HEK293 (cell line): Measurements from ENCODE around the gene CDH5.

Experiments used
- CTCF ChIA-PET: fragments of 350-600 bp; formaldehyde crosslinking; extraction: SDS; loops from one replicate; lab custom pipeline; 2021; ENCODE audit warnings: antibody characterized with exemption; lab: Yijun Ruan, JAX
- POLR2A ChIA-PET: fragments of 300-600 bp; formaldehyde crosslinking; extraction: SDS; loops from one replicate; lab custom pipeline; 2020; ENCODE audit warnings: antibody characterized with exemption, inconsistent platforms; lab: Yijun Ruan, JAX
- H3K27ac ChIP-seq: fragments of 200-500 bp; sonication (Bioruptor generic); 2 replicates; pipeline ENCODE4 v1.5.1; 2014; ENCODE audit warnings: low read depth, low read length, control low read depth, inconsistent platforms; ENCODE audit errors: extremely low read depth
- H3K36me3 ChIP-seq, 2 experiments: fragments of 200-500 bp in 1 of 2; sonication (Bioruptor generic) in 1 of 2; 1 replicate in 1 of 2; 2 replicates in 1 of 2; pipeline ENCODE4 v1.5.1; 2014 to 2017; ENCODE audit warnings: inconsistent platforms in 2 of 2, low read length in 2 of 2; ENCODE audit not compliant: control insufficient read depth in 2 of 2, insufficient read depth in 1 of 2
- H3K4me1 ChIP-seq: fragments of 200-500 bp; sonication (Bioruptor generic); 2 replicates; pipeline ENCODE4 v1.5.1; 2014; ENCODE audit warnings: mild to moderate bottlenecking, low read length, inconsistent platforms; ENCODE audit not compliant: control insufficient read depth, insufficient read depth
- H3K4me3 ChIP-seq: 2 replicates; pipeline ENCODE4 v1.5.1; 2011; ENCODE audit warnings: low read depth, mild to moderate bottlenecking, control low read depth, low read length, moderate library complexity
- H3K9me3 ChIP-seq: fragments of 200-500 bp; sonication (Bioruptor generic); 2 replicates; pipeline ENCODE4 v1.5.1; 2014; ENCODE audit warnings: low read depth, low read length, inconsistent platforms; ENCODE audit not compliant: control insufficient read depth, insufficient read depth
- GLIS2 ChIP-seq: fragments of 450-650 bp; formaldehyde crosslinking; IDR thresholded peaks from 2 replicates; pipeline ENCODE4 v1.5.1; 2016; ENCODE audit warnings: missing biosample characterization, missing genetic modification characterization
- HOXC10 ChIP-seq: sonication (generic); formaldehyde crosslinking; IDR thresholded peaks from 2 replicates; pipeline ENCODE4 v1.8.1; 2023; ENCODE audit warnings: mild to moderate bottlenecking, missing genetic modification reagents
- OVOL3 ChIP-seq: fragments of 450-650 bp; formaldehyde crosslinking; IDR thresholded peaks from 2 replicates; pipeline ENCODE4 v1.5.1; 2016; ENCODE audit warnings: missing biosample characterization, missing genetic modification characterization
- PRDM1 ChIP-seq: fragments of 450-650 bp; formaldehyde crosslinking; IDR thresholded peaks from 2 replicates; pipeline ENCODE4; 2016; ENCODE audit warnings: missing biosample characterization, missing genetic modification characterization
- ZBTB44 ChIP-seq: fragments of 450-650 bp; IDR thresholded peaks from 2 replicates; pipeline ENCODE4 v1.5.1; 2018; ENCODE audit warnings: missing biosample characterization, mild to moderate bottlenecking, missing genetic modification characterization
- ZFP37 ChIP-seq: fragments of 450-650 bp; formaldehyde crosslinking; IDR thresholded peaks from 2 replicates; pipeline ENCODE4 v1.5.1; 2016; ENCODE audit warnings: missing biosample characterization, missing genetic modification characterization
- ZNF239 ChIP-seq: fragments of 450-650 bp; formaldehyde crosslinking; IDR thresholded peaks from 2 replicates; pipeline ENCODE4 v1.5.1; 2016; ENCODE audit warnings: missing biosample characterization, missing genetic modification characterization
- ZNF248 ChIP-seq: fragments of 450-650 bp; formaldehyde crosslinking; IDR thresholded peaks from 2 replicates; pipeline ENCODE4 v1.5.1; 2017; ENCODE audit warnings: missing biosample characterization, missing genetic modification characterization
- ZNF266 ChIP-seq: fragments of 450-650 bp; formaldehyde crosslinking; IDR thresholded peaks from 2 replicates; pipeline ENCODE4 v1.5.1; 2016; ENCODE audit warnings: missing biosample characterization, missing genetic modification characterization, low read depth
- ZNF394 ChIP-seq: fragments of 450-650 bp; formaldehyde crosslinking; IDR thresholded peaks from 2 replicates; pipeline ENCODE4 v1.5.1; 2016; ENCODE audit warnings: missing biosample characterization, missing genetic modification characterization, mild to moderate bottlenecking, moderate library complexity, borderline replicate concordance
- ZNF404 ChIP-seq: fragments of 450-650 bp; formaldehyde crosslinking; IDR thresholded peaks from 2 replicates; pipeline ENCODE4 v1.5.1; 2017; ENCODE audit warnings: missing biosample characterization, missing genetic modification characterization
- ZNF423 ChIP-seq: fragments of 450-650 bp; formaldehyde crosslinking; IDR thresholded peaks from 2 replicates; pipeline ENCODE4 v1.5.1; 2016; ENCODE audit warnings: missing biosample characterization, missing genetic modification characterization
- ZNF530 ChIP-seq: fragments of 450-650 bp; formaldehyde crosslinking; IDR thresholded peaks from 2 replicates; pipeline ENCODE4 v1.5.1; 2016; ENCODE audit warnings: low read depth, missing biosample characterization, missing genetic modification characterization
- ZNF555 ChIP-seq: fragments of 450-650 bp; formaldehyde crosslinking; conservative IDR thresholded peaks from 2 replicates; pipeline ENCODE4 v1.5.1; 2017; ENCODE audit warnings: missing biosample characterization, mild to moderate bottlenecking, missing genetic modification characterization, inconsistent platforms
- ZNF558 ChIP-seq: fragments of 450-650 bp; formaldehyde crosslinking; IDR thresholded peaks from 2 replicates; pipeline ENCODE4 v1.5.1; 2016; ENCODE audit warnings: missing biosample characterization, missing genetic modification characterization
- ZNF596 ChIP-seq: fragments of 450-650 bp; IDR thresholded peaks from 2 replicates; pipeline ENCODE4 v1.5.0; 2018; ENCODE audit warnings: missing biosample characterization, mild to moderate bottlenecking, missing genetic modification characterization, moderate library complexity
- TF ChIP-seq, protein P1 (sequence below): fragments of 450-650 bp; formaldehyde crosslinking; IDR thresholded peaks from 2 replicates; pipeline ENCODE4 v1.5.1; 2016; ENCODE audit warnings: missing biosample characterization, missing genetic modification characterization
- TF ChIP-seq, protein P2 (sequence below): fragments of 450-650 bp; formaldehyde crosslinking; IDR thresholded peaks from 2 replicates; pipeline ENCODE4 v1.5.1; 2016; ENCODE audit warnings: missing biosample characterization, missing genetic modification characterization, borderline replicate concordance
- TF ChIP-seq, protein P3 (sequence below): fragments of 450-650 bp; formaldehyde crosslinking; optimal IDR thresholded peaks from 2 replicates; pipeline ENCODE3; 2016; ENCODE audit warnings: missing biosample characterization, mild to moderate bottlenecking, missing genetic modification characterization
- TF ChIP-seq, protein P4 (sequence below): fragments of 450-650 bp; formaldehyde crosslinking; IDR thresholded peaks from 2 replicates; pipeline ENCODE4 v1.5.1; 2017; ENCODE audit warnings: missing biosample characterization, missing genetic modification characterization

The CDH5 gene

DNA sequence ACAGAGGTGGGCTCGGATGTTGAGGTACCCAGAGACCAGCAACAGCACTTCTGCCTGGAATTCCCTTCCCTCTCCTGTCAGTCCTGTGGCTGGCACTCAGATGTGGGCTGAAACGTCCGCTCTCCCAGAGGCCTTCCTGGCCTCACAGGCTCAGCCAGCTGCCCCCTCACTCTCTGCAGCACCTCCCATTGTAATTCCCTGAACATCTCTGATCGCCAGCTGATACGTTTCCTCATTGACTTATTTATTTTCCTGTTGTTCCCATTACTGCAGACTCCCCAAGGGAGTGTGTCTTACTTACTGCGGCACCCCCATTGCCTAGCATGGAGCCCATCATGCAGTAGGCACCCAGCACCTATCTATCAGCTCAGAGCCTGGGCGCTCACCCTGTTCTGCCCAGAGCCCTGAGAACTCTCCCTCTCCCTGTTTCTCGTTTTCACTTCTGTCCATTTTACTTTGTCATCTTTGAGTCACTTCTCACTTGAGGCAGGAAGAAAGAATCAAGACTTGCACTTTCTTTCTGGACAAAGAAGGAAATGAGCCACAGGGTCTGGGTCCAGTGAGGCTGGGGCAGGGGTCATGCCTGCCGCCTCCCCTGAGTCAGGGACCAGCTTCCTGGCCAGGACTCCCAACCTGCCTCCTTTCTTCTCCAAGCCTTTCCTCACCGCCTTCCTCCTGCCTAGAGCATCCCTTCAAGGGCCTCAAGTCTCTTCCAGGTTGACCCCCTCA lies 10.2 kb downstream of the CDH5 start:
- TF ChIP-seq PRDM1 (tag by site-specific recombination), result 0 out of 2 replicates have a peak, but pooled peaks have one; percentile 27
- no peak for TF ChIP-seq ZNF558
- TF ChIP-seq ZNF530, result no peak
- TF ChIP-seq ZBTB44 (tag by site-specific recombination), result no peak
- TF ChIP-seq ZNF596, result no peak
- H3K27ac ChIP-seq, result no peak overlapping the region
- H3K4me1 ChIP-seq, result no peaks in the 10 kb centered on the region
- H3K36me3 ChIP-seq, result no peaks in the 10 kb centered on the region
- H3K4me3 ChIP-seq, result no peak overlapping the region
- no peaks in the 10 kb centered on the region for H3K9me3 ChIP-seq
- CTCF ChIA-PET, result no interaction called here
- POLR2A ChIA-PET, result no interaction called here

DNA sequence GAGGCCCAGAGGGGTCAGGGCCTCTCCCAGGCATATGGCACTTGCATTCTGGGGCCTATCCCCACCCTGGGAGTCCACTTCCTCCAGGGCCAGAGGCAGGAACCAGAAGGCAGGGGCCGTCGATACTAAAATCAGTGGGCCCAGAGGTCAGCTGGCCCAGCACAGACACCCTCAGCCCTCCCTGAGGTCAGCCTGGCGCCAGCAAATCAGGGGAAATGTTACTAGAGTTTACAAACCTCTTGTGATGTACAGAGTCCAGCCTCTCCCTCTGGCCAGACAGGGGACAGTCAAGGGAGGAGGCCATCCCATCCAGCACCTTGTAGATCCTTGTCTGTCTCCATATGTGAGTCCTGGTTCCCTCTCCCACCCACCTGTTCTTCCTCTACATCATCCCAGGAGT lies 10.8 kb downstream of the CDH5 start:
- Histone ChIP-seq H3K4me3 (no peak overlapping the region), H3K27ac (no peak overlapping the region), H3K4me1 (peaks cover under 1% of the 10 kb centered on the region; the same call in 1 of the 2 replicates), H3K9me3 (no peaks in the 10 kb centered on the region), H3K36me3 (no peaks in the 10 kb centered on the region)
- ChIA-PET CTCF (no interaction called here), POLR2A (no interaction called here)
- TF ChIP-seq, protein P1, sequence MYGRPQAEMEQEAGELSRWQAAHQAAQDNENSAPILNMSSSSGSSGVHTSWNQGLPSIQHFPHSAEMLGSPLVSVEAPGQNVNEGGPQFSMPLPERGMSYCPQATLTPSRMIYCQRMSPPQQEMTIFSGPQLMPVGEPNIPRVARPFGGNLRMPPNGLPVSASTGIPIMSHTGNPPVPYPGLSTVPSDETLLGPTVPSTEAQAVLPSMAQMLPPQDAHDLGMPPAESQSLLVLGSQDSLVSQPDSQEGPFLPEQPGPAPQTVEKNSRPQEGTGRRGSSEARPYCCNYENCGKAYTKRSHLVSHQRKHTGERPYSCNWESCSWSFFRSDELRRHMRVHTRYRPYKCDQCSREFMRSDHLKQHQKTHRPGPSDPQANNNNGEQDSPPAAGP (tag by site-specific recombination), result no peak
- TF ChIP-seq ZNF530 (no peak), OVOL3 (no peak), ZFP37 (tag by site-specific recombination) (no peak), ZNF423 (no peak), ZNF596 (no peak), HOXC10 (CRISPR knock-in tag) (no peak), GLIS2 (tag by site-specific recombination) (no peak), ZNF239 (tag by site-specific recombination) (no peak), ZNF266 (tag by site-specific recombination) (no peak), ZNF248 (tag by site-specific recombination) (no peak), ZNF404 (tag by site-specific recombination) (no peak), ZNF394 (tag by site-specific recombination) (no peak), ZNF555 (tag by site-specific recombination) (no peak)
- TF ChIP-seq, protein P2, sequence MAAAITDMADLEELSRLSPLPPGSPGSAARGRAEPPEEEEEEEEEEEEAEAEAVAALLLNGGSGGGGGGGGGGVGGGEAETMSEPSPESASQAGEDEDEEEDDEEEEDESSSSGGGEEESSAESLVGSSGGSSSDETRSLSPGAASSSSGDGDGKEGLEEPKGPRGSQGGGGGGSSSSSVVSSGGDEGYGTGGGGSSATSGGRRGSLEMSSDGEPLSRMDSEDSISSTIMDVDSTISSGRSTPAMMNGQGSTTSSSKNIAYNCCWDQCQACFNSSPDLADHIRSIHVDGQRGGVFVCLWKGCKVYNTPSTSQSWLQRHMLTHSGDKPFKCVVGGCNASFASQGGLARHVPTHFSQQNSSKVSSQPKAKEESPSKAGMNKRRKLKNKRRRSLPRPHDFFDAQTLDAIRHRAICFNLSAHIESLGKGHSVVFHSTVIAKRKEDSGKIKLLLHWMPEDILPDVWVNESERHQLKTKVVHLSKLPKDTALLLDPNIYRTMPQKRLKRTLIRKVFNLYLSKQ (tag by site-specific recombination), result no peak
- TF ChIP-seq, protein P3, sequence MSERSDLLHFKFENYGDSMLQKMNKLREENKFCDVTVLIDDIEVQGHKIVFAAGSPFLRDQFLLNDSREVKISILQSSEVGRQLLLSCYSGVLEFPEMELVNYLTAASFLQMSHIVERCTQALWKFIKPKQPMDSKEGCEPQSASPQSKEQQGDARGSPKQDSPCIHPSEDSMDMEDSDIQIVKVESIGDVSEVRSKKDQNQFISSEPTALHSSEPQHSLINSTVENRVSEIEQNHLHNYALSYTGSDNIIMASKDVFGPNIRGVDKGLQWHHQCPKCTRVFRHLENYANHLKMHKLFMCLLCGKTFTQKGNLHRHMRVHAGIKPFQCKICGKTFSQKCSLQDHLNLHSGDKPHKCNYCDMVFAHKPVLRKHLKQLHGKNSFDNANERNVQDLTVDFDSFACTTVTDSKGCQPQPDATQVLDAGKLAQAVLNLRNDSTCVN (tag by site-specific recombination), result no peak
- TF ChIP-seq, protein P4, sequence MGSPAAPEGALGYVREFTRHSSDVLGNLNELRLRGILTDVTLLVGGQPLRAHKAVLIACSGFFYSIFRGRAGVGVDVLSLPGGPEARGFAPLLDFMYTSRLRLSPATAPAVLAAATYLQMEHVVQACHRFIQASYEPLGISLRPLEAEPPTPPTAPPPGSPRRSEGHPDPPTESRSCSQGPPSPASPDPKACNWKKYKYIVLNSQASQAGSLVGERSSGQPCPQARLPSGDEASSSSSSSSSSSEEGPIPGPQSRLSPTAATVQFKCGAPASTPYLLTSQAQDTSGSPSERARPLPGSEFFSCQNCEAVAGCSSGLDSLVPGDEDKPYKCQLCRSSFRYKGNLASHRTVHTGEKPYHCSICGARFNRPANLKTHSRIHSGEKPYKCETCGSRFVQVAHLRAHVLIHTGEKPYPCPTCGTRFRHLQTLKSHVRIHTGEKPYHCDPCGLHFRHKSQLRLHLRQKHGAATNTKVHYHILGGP, result no peak
